ENCODE data around the gene TSHZ3. TPM values are rescaled to one million over a fixed set of nuclear protein-coding genes. Genes with fewer than 3 reads are reported as not detected.

Gene TSHZ3
- total and polyA plus RNA-seq, 2 of the 13 experiments (the other 11 are each of a cell fraction or from before 2014, with no cell fraction given): not detected

DNA sequence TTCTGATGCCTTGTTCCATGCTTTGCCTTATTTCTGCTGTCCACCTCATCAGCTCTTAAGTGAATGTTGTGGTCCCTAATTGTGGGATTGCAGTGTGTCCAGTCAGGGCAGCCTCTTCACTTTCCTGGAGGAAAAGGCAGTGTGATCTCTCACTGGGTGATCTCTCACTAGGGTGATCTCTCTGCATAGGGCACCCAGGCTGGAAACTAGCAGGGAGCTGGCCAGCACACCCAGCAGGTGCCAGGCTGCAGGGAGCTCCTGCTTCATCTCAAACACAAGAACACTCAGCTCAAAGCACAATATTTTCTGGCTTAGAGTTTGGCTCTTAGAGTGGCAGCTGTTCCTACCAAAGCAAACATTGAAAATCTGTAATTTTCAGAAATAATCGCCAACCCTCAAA lies 36.5 kb upstream of the TSHZ3 start:
- no TSS peak for BruUV-seq (replicated peaks)
- FAIRE-seq (no peak), ATAC-seq (no peak), DNase-seq (ENCODE audit: low spot score) (no peak)
- peaks cover 10% of the 10 kb centered on the region; the same call in 1 of the 2 replicates for H3K9me3 ChIP-seq (ENCODE audit: low read length)
- TF ChIP-seq, protein P1, sequence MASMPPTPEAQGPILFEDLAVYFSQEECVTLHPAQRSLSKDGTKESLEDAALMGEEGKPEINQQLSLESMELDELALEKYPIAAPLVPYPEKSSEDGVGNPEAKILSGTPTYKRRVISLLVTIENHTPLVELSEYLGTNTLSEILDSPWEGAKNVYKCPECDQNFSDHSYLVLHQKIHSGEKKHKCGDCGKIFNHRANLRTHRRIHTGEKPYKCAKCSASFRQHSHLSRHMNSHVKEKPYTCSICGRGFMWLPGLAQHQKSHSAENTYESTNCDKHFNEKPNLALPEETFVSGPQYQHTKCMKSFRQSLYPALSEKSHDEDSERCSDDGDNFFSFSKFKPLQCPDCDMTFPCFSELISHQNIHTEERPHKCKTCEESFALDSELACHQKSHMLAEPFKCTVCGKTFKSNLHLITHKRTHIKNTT (CRISPR knock-in tag; IDR thresholded peaks at IDR 0.05): no peak
- TF ChIP-seq, protein P2, sequence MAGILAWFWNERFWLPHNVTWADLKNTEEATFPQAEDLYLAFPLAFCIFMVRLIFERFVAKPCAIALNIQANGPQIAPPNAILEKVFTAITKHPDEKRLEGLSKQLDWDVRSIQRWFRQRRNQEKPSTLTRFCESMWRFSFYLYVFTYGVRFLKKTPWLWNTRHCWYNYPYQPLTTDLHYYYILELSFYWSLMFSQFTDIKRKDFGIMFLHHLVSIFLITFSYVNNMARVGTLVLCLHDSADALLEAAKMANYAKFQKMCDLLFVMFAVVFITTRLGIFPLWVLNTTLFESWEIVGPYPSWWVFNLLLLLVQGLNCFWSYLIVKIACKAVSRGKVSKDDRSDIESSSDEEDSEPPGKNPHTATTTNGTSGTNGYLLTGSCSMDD (CRISPR knock-in tag; IDR thresholded peaks at IDR 0.05): no peak
- TF ChIP-seq RBM22 (optimal IDR thresholded peaks at IDR 0.05; ENCODE audit: low read length) (no peak), ZFP36L2 (CRISPR knock-in tag; IDR thresholded peaks at IDR 0.05) (no peak), ZNF549 (CRISPR knock-in tag; IDR thresholded peaks at IDR 0.05) (no peak), NKX3-1 (CRISPR knock-in tag; IDR thresholded peaks at IDR 0.05) (no peak), ZNF101 (CRISPR knock-in tag; IDR thresholded peaks at IDR 0.05; ENCODE audit: borderline replicate concordance, low read depth) (no peak), TMF1 (CRISPR knock-in tag; IDR thresholded peaks at IDR 0.05; ENCODE audit: low read depth) (no peak)
- no peak overlapping the region for H2AFZ ChIP-seq (ENCODE audit: low read length)
- H3K4me3 ChIP-seq (replicated peaks in 1 of 3; ENCODE audit: insufficient read depth in 1 of 3, low read depth in 2 of 3, low read length in 3 of 3): no peak overlapping the region
- H3K4me2 ChIP-seq (ENCODE audit: low read depth, low read length): no peak overlapping the region
- no peaks in the 10 kb centered on the region for H3K4me1 ChIP-seq (ENCODE audit: insufficient read depth, low read length)
- H3K27ac ChIP-seq (ENCODE audit: extremely low read length, insufficient read depth, low read length): no peak overlapping the region
- peaks cover 0 to 3% of the 10 kb centered on the region in 2 experiments; a peak in 1 of 5 replicates for H3K27me3 ChIP-seq (ENCODE audit: control insufficient read depth in 1 of 2, insufficient read depth in 2 of 2, low read length in 2 of 2)
- in situ Hi-C loops (cut with HindIII; ENCODE audit: extremely low pct_ligation_motif_present, low pct_unique_long_range_greater_than_20kb) (no loop called here), intact Hi-C loops (cut with micrococcal nuclease; ENCODE audit: unreplicated experiment) (no loop called here)
- H3K9ac ChIP-seq (ENCODE audit: insufficient read depth, low read depth, low read length): no peak overlapping the region
- ChIA-PET POLR2A (no interaction called here), CTCF (ENCODE audit: low intra/inter-chr PET ratio, low total read pairs) (no interaction called here)
- H4K20me1 ChIP-seq (ENCODE audit: insufficient read depth, low read length): no peaks in the 10 kb centered on the region
- WGBS (ENCODE audit: low lambda C conversion rate): 31% methylated on average over 1 of the region's 1 CpG
- H3K79me2 ChIP-seq (ENCODE audit: insufficient read depth, low read length): no peaks in the 10 kb centered on the region
- no peaks in the 10 kb centered on the region for H3K36me3 ChIP-seq (replicated peaks in 1 of 2; ENCODE audit: control insufficient read depth in 1 of 2, insufficient read depth in 2 of 2, low read length in 2 of 2)

All from HepG2 (cell line).